Adrenal gland (tissue), 5 donors: ENCODE measurements around the gene PPIF.

Experiments used
- CTCF ChIP-seq, 6 experiments: fragments of 450-650 bp in 4 of 6; fragments of 200-600 bp in 2 of 6; sonication (generic) in 1 of 6; IDR thresholded peaks; 1 replicate in 5 of 6; 2 replicates in 1 of 6; pipeline versions ENCODE4 v1.5.1 to v1.8.0; 2016 to 2021; ENCODE audit warnings: antibody characterized with exemption in 6 of 6, mild to moderate bottlenecking in 2 of 6, moderate library complexity in 1 of 6
- POLR2A ChIP-seq, 2 donors: fragments of 450-650 bp; IDR thresholded peaks; one replicate each; pipeline ENCODE4 v1.6.1; 2017; ENCODE audit warnings: antibody characterized with exemption in 2 of 2, mild to moderate bottlenecking in 2 of 2, moderate library complexity in 1 of 2
- donor health status: DM: no; HTN: no; CAD: no.

- TF ChIP-seq CTCF (IDR thresholded peaks at IDR 0.05) (no peak), POLR2A (IDR thresholded peaks at IDR 0.05) (no peak)
These were observed 6.5 kb upstream of the PPIF start for GRCh38 chr10:79340646-79341244.
